Adrenal gland (tissue), 12 donors: ENCODE data around the gene SETD2. TPM values are rescaled to one million over a fixed set of nuclear protein-coding genes. Genes with fewer than 3 reads are reported as not detected.

Experiments used
- DNase-seq, 7 donors: peaks; one replicate each; pipeline ENCODE4 v3.0.0-alpha.2; 2019 to 2020
- H3K27ac ChIP-seq, 5 donors: fragments of 200-600 bp; sonication (generic) in 4 of 5; 1 replicate in 3 of 5; 2 replicates in 2 of 5; pipeline versions ENCODE4 v1.5.1 to v1.8.0; 2016 to 2020; ENCODE audit warnings: mild to moderate bottlenecking in 1 of 5
- H3K27me3 ChIP-seq: fragments of 200-600 bp; 2 replicates; pipeline ENCODE4 v1.8.0; 2021
- H3K36me3 ChIP-seq, 2 donors: fragments of 200-600 bp; replicated peaks in 1 of 2; 1 replicate in 1 of 2; 2 replicates in 1 of 2; pipeline versions ENCODE4 v1.5.1 to v1.8.0; 2018 to 2022
- H3K4me1 ChIP-seq, 2 donors: fragments of 200-600 bp; replicated peaks in 1 of 2; 1 replicate in 1 of 2; 2 replicates in 1 of 2; pipeline versions ENCODE4 v1.5.1 to v1.8.0; 2018 to 2021
- H3K4me3 ChIP-seq, 4 donors: fragments of 200-600 bp; sonication (generic) in 3 of 4; one replicate each; pipeline ENCODE4 v1.5.1; 2016 to 2018
- H3K9me3 ChIP-seq, 3 donors: fragments of 200-600 bp; sonication (generic) in 1 of 3; replicated peaks in 1 of 3; 1 replicate in 2 of 3; 2 replicates in 1 of 3; pipeline versions ENCODE4 v1.5.1 to v1.8.0; 2016 to 2021
- POLR2A ChIP-seq, 2 donors: fragments of 450-650 bp; IDR thresholded peaks; one replicate each; pipeline ENCODE4 v1.6.1; 2017; ENCODE audit warnings: antibody characterized with exemption in 2 of 2, mild to moderate bottlenecking in 2 of 2, moderate library complexity in 1 of 2
- WGBS, 4 donors: extraction: QIAGEN DNeasy Blood & Tissue Kit in 2 of 4; methylation state at CpG; one replicate each; pipeline versions ENCODE4 v1.1.5 to v1.1.7; 2013 to 2017; 5-methylcytosine and 5-hydroxymethylcytosine counted together
- intact Hi-C, 2 donors: fragments of 100-400 bp; cut with DNase I; formaldehyde crosslinking; loops; one replicate each; pipeline versions ENCODE4 v1.14.1 to v1.15.0; 2022 to 2023
- polyA plus RNA-seq, 3 donors: library from polyadenylated mRNA; stranded (reverse); fragments of 200-250 nt in 2 of 3; fragments of 350-450 nt in 1 of 3; fragmentation: Illumina TruSeq in 1 of 3; extraction: RNeasy Lipid Tissue Mini Kit (QIAGEN cat#74804) in 1 of 3; gene quantifications; one replicate each; pipeline ENCODE4 v1.2.3, GENCODE V29; 2013 to 2014
- total RNA-seq, 9 donors: library from RNA; depleted of rRNA in 4 of 9; stranded (reverse); fragments of >200 nt in 4 of 9; fragments of 120-200 nt in 1 of 9; fragmentation: NEBNext Ultra II Directional in 1 of 9; extraction: Animal tissue kit (Norgen Biotek cat#: 25700) in 1 of 9; gene quantifications; one replicate each; pipeline versions ENCODE4 v1.1.0 to v1.2.4, GENCODE V29; 2013 to 2023
- TF ChIP-seq, protein P1 (sequence below), 6 experiments: fragments of 450-650 bp in 4 of 6; fragments of 200-600 bp in 2 of 6; sonication (generic) in 1 of 6; IDR thresholded peaks; 1 replicate in 5 of 6; 2 replicates in 1 of 6; pipeline versions ENCODE4 v1.5.1 to v1.8.0; 2016 to 2021; ENCODE audit warnings: antibody characterized with exemption in 6 of 6, mild to moderate bottlenecking in 2 of 6, moderate library complexity in 1 of 6
- donor health status: healthy with polysubstance abuse.
- donor health status: Bipolar disorder and iron deficiency.
- donor health status: DM: yes; HTN: yes; CAD: no.
- donor health status: DM: no; HTN: no; CAD: no.
- donor health status: DM: no; HTN: no; CAD: no.
- donor health status: DM: yes; HTN: yes; CAD: no.

SETD2 gene
- total and polyA plus RNA-seq, 12 donors: 12.6 to 58.9 (median 39.1) TPM

DNA sequence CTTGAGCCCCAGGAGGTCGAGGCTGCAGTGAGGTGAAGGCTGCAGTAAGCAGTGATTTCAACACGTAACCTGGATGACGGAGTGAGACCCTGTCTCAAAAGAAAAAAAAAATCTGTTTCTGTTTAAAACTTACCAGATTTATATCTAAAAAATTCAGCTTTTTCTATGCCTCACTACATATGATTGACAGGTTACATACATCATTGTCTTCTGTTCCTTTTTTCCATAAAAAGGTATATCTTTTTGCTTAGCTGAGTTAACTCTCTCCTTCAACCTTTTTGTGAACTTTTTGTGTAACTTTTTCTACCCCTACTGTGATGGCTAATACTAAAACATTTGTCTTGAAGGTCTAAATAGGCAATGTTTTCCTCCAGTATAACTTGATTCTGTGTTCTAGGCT lies 38.6 kb upstream of the SETD2 start:
- WGBS, 4 donors: 93 to 100% (median 97%) methylated on average over 3 of the region's 3 CpGs
- DNase-seq: no peak
- Histone ChIP-seq H3K27ac (no peak overlapping the region), H3K36me3 (no peaks in the 10 kb centered on the region), H3K9me3 (no peaks in the 10 kb centered on the region), H3K27me3 (no peaks in the 10 kb centered on the region), H3K4me3 (no peak overlapping the region), H3K4me1 (no peaks in the 10 kb centered on the region)
- no peak for TF ChIP-seq POLR2A (IDR thresholded peaks at IDR 0.05)
- TF ChIP-seq, protein P1, sequence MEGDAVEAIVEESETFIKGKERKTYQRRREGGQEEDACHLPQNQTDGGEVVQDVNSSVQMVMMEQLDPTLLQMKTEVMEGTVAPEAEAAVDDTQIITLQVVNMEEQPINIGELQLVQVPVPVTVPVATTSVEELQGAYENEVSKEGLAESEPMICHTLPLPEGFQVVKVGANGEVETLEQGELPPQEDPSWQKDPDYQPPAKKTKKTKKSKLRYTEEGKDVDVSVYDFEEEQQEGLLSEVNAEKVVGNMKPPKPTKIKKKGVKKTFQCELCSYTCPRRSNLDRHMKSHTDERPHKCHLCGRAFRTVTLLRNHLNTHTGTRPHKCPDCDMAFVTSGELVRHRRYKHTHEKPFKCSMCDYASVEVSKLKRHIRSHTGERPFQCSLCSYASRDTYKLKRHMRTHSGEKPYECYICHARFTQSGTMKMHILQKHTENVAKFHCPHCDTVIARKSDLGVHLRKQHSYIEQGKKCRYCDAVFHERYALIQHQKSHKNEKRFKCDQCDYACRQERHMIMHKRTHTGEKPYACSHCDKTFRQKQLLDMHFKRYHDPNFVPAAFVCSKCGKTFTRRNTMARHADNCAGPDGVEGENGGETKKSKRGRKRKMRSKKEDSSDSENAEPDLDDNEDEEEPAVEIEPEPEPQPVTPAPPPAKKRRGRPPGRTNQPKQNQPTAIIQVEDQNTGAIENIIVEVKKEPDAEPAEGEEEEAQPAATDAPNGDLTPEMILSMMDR (IDR thresholded peaks at IDR 0.05): no peak
- intact Hi-C loops: no loop called here

DNA sequence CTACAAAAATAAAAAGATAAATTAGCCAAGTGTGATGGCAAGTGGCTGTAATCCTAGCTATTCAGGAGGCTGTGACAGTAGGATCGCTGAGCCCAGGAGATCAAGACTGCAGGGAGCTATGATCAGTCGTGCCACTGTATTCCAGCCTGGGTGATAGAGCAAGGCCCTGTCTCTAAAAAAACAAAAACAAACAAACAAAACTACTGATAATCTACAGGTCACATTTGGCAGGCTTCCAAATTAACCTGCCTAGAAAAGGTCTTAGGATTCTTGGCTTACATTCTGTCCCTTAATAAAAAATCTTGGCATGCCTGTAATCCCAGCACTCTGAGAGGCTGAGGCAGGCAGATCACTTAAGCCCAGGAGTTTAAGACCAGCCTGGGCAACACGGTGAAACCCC lies 33.4 kb upstream of the SETD2 start:
- Histone ChIP-seq H3K36me3 (no peaks in the 10 kb centered on the region), H3K4me3 (no peak overlapping the region), H3K9me3 (no peaks in the 10 kb centered on the region), H3K27ac (no peak overlapping the region), H3K4me1 (no peaks in the 10 kb centered on the region), H3K27me3 (no peaks in the 10 kb centered on the region)
- intact Hi-C loops: no loop called here
- no peak for TF ChIP-seq POLR2A (IDR thresholded peaks at IDR 0.05)
- TF ChIP-seq, protein P1 (IDR thresholded peaks at IDR 0.05): no peak
- DNase-seq: peak in 1 of 7 donors; percentile 1
- WGBS, 4 donors: 82 to 91% (median 85%) methylated on average over 3 of the region's 3 CpGs

DNA sequence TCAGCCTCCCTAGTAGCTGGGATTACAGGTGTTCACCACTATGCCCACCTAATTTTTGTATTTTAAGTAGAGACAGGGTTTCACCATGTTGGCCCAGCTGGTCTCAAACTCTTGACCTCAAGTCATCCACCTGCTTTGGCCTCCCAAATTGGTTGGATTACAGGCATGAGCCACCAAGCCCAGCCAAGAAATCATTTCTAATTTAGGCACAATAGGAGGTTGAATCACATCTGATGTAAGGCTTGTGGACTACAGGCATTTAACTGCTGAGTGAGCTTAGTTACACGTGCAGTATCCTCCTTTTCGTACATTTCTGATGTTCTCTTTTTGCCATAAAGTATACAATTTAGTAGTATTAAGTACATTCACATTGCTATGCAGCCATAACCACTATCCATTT lies 31.1 kb upstream of the SETD2 start:
- Histone ChIP-seq H3K9me3 (no peaks in the 10 kb centered on the region), H3K4me1 (no peaks in the 10 kb centered on the region), H3K27ac (no peak overlapping the region), H3K27me3 (no peaks in the 10 kb centered on the region), H3K36me3 (no peaks in the 10 kb centered on the region), H3K4me3 (no peak overlapping the region)
- WGBS, 4 donors: 93 to 98% (median 96%) methylated on average over 2 of the region's 2 CpGs
- intact Hi-C loops: no loop called here
- no peak for DNase-seq
- TF ChIP-seq, protein P1 (IDR thresholded peaks at IDR 0.05): no peak
- no peak for TF ChIP-seq POLR2A (IDR thresholded peaks at IDR 0.05)

DNA sequence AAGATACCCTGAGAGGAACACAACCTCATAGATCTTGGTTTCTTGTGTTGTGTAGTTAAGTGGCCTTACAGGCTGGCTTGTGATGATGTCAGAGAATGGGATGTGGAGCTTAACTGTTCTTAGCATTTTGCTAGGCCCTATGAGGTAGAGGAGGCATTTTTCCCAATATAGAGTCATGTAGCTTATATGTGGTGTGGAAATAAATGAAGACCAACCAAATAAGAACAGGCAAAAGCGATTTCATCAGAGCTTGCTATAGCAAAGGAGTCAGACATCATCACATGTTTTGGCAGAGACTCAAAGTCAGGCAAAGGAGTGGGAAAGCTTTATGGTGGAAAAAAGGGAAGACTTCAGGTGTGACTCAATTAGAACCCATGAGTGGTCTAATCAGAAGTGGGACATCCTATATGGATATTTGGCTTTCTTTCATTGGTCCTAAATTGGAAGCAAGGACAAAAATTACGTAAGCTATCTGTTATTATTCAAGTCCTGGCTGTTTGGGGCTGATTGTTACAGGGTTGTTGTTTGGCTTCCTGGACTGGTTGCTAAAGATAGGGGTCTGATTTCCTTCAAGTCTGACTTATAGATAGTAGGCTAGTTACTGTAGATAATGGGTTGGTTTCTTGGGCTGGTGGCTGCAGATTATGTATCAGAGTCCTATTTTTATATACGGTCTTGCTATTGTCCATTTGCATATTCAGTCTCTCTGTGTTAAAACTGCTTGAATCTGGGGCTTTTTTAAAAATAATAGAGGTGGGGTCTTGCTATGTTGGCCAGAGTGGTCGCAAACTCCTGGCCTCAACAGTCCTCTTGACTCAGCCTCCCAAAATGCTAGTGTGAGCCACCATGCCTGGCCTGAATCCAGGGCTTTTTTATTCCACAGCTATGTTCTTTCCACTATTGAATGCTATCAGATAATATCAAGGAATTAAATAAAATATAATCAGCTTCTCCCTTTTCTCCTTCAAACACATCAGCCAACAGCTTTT lies 30.3 kb upstream of the SETD2 start:
- intact Hi-C loops: no loop called here
- 86 to 93% (median 91%) methylated on average over 4 of the region's 4 CpGs for WGBS, 4 donors
- TF ChIP-seq, protein P1 (IDR thresholded peaks at IDR 0.05): no peak
- TF ChIP-seq POLR2A (IDR thresholded peaks at IDR 0.05): no peak
- Histone ChIP-seq H3K27ac (no peak overlapping the region), H3K4me3 (no peak overlapping the region), H3K27me3 (no peaks in the 10 kb centered on the region), H3K9me3 (no peaks in the 10 kb centered on the region), H3K36me3 (no peaks in the 10 kb centered on the region), H3K4me1 (no peaks in the 10 kb centered on the region)
- no peak for DNase-seq
